K562 (cell line): ENCODE measurements around the gene PID1. TPM values are rescaled to one million over a fixed set of nuclear protein-coding genes. Genes with fewer than 3 reads are reported as not detected.

Experiments
- ATAC-seq: fragments of 200-7000 bp; cut with Tn5 transposase; 3 replicates; pipeline ENCODE4 v1.9.1; 2020; ENCODE audit warnings: moderate library complexity
- BruUV-seq: library from RNA; stranded (reverse); fragments of 400-500 nt; replicated peaks from 2 replicates; lab custom pipeline; 2021; lab: Mats Ljungman, UMichigan
- CTCF ChIA-PET: fragments of 300-600 bp; formaldehyde crosslinking; extraction: SDS; loops from one replicate; lab custom pipeline; 2021; ENCODE audit warnings: low intra/inter-chr PET ratio; lab: Yijun Ruan, JAX
- POLR2A ChIA-PET: fragments of 300-600, 350-650 bp; sonication (Branson Sonifier 250); formaldehyde crosslinking; extraction: SDS; loops from one replicate; lab custom pipeline; 2021; ENCODE audit warnings: antibody characterized with exemption, inconsistent platforms; lab: Yijun Ruan, JAX
- DNase-seq, 4 experiments: peaks; one replicate each; pipeline versions ENCODE4 v3.0.0 to v3.0.0-alpha.2; 2011 to 2018; ENCODE audit warnings: low spot score in 3 of 4, mixed read lengths in 3 of 4; ENCODE audit errors: extremely low read depth in 1 of 4
- FAIRE-seq: peaks from 2 replicates; lab custom pipeline; 2011; peaks lifted over from hg19 to GRCh38; lab: Jason Lieb, UNC
- H2AFZ ChIP-seq: 2 replicates; pipeline ENCODE4 v1.6.0; 2011; ENCODE audit warnings: low read depth, low read length, control low read depth, inconsistent platforms
- H3K27ac ChIP-seq: fragments of 200-600 bp; 3 replicates; pipeline ENCODE4 v1.8.0; 2011; ENCODE audit warnings: low read depth, mild to moderate bottlenecking, control low read depth, inconsistent platforms, low read length, moderate library complexity, mixed read lengths; ENCODE audit errors: extremely low read depth
- H3K27me3 ChIP-seq, 2 experiments: fragments of 300-600 bp in 1 of 2; 2 replicates in 1 of 2; 3 replicates in 1 of 2; pipeline versions ENCODE4 v1.6.0 to v1.8.0; 2011; ENCODE audit warnings: inconsistent platforms in 2 of 2, low read length in 2 of 2, mild to moderate bottlenecking in 1 of 2, mixed read lengths in 1 of 2, moderate library complexity in 1 of 2; ENCODE audit not compliant: control insufficient read depth in 2 of 2, insufficient read depth in 2 of 2
- H3K36me3 ChIP-seq: fragments of 300-600 bp; 3 replicates; pipeline ENCODE4 v1.8.0; 2011; ENCODE audit warnings: mild to moderate bottlenecking, low read length, inconsistent platforms; ENCODE audit not compliant: control insufficient read depth, insufficient read depth
- H3K4me1 ChIP-seq, 2 experiments: fragments of 200-600 bp in 1 of 2; replicated peaks in 1 of 2; 2 replicates in 1 of 2; 3 replicates in 1 of 2; pipeline versions ENCODE4 v1.5.1 to v1.8.0; 2011; ENCODE audit warnings: inconsistent platforms in 2 of 2, low read length in 2 of 2, mild to moderate bottlenecking in 1 of 2, mixed read lengths in 1 of 2, moderate library complexity in 1 of 2; ENCODE audit not compliant: control insufficient read depth in 2 of 2, insufficient read depth in 2 of 2
- H3K4me2 ChIP-seq: 2 replicates; pipeline ENCODE4 v1.6.1; 2011; ENCODE audit warnings: low read length, control low read depth, inconsistent platforms, mixed read lengths; ENCODE audit not compliant: insufficient read depth
- H3K4me3 ChIP-seq: fragments of 200-600 bp; sonication (generic), shearing (Covaris generic); 2 replicates; pipeline ENCODE4 v1.5.1; 2016; ENCODE audit warnings: control low read depth, inconsistent platforms
- H3K79me2 ChIP-seq: fragments of 200-600 bp; 3 replicates; pipeline ENCODE4 v1.8.0; 2011; ENCODE audit warnings: low read length, inconsistent platforms; ENCODE audit not compliant: control insufficient read depth, insufficient read depth
- H3K9ac ChIP-seq, 2 experiments: 2 replicates each; pipeline versions ENCODE4 v1.6.0 to v1.6.1; 2011; ENCODE audit warnings: low read depth in 2 of 2, low read length in 2 of 2, control low read depth in 1 of 2, inconsistent platforms in 1 of 2, mild to moderate bottlenecking in 1 of 2, mixed read lengths in 1 of 2; ENCODE audit not compliant: insufficient read depth in 1 of 2
- H3K9me1 ChIP-seq: one replicate; pipeline ENCODE4 v1.6.0; 2011; ENCODE audit warnings: inconsistent platforms, mild to moderate bottlenecking, low read length, moderate library complexity; ENCODE audit not compliant: control insufficient read depth, insufficient read depth
- H3K9me3 ChIP-seq: replicated peaks from 2 replicates; pipeline ENCODE4 v1.5.1; 2011; ENCODE audit warnings: low read depth, low read length, inconsistent platforms; ENCODE audit not compliant: control insufficient read depth, insufficient read depth
- H4K20me1 ChIP-seq: replicated peaks from 2 replicates; pipeline ENCODE4 v1.6.1; 2011; ENCODE audit warnings: low read length, inconsistent platforms, mixed read lengths; ENCODE audit not compliant: control insufficient read depth, insufficient read depth
- NCOA6 ChIP-seq: fragments of 450-650 bp; IDR thresholded peaks from 2 replicates; pipeline ENCODE4 v1.6.1; 2017; ENCODE audit warnings: mild to moderate bottlenecking
- NFIC ChIP-seq: fragments of 450-650 bp; IDR thresholded peaks from 2 replicates; pipeline ENCODE4 v1.6.1; 2017; ENCODE audit warnings: mild to moderate bottlenecking, inconsistent platforms
- PRMT5 ChIP-seq: sonication (generic); formaldehyde crosslinking; IDR thresholded peaks from 2 replicates; pipeline ENCODE4 v1.5.0; 2020; ENCODE audit warnings: missing genetic modification reagents
- TEAD2 ChIP-seq: fragments of 450-650 bp; IDR thresholded peaks from 2 replicates; pipeline ENCODE4 v1.6.1; 2016; ENCODE audit warnings: missing genetic modification characterization, control low read depth, missing compliant biosample characterization
- XRCC4 ChIP-seq: IDR thresholded peaks from one replicate; pipeline ENCODE4 v1.6.1; 2011; ENCODE audit not compliant: insufficient read depth, insufficient read length; ENCODE audit errors: extremely low read depth
- WGBS: fragments of 100-300 bp; shearing (Covaris generic); methylation state at CpG from one replicate; pipeline ENCODE4 v1.1.6; 2016; ENCODE audit warnings: low coverage, mixed read lengths; ENCODE audit not compliant: insufficient coverage; ENCODE audit errors: missing lambda C conversion rate; 5-methylcytosine and 5-hydroxymethylcytosine counted together
- in situ Hi-C: fragments of 300-500 bp; cut with MboI; formaldehyde crosslinking; loops from 4 replicates; pipeline ENCODE4 v1.15.0; 2018; ENCODE audit warnings: inconsistent platforms, mixed read lengths
- intact Hi-C: fragments of 100-400 bp; cut with micrococcal nuclease; formaldehyde crosslinking; loops from 2 replicates; pipeline ENCODE4 v1.14.2; 2022
- polyA plus RNA-seq, 8 experiments: library from polyadenylated mRNA; depleted of rRNA in 4 of 8; stranded (reverse) in 5 of 8; unstranded in 3 of 8; fragments of >200 nt; fragmentation: Nextera tagmentation in 2 of 8; fragmentation: Illumina TruSeq in 1 of 8; extraction: Ambion mirVana in 2 of 8; extraction: Trizol in 1 of 8; gene quantifications; 2 replicates each; pipeline versions ENCODE4 v1.2.1 to v1.2.3, GENCODE V29; 2011 to 2014; ENCODE audit warnings: inconsistent platforms in 1 of 8, missing spikeins in 1 of 8
- total RNA-seq, 7 experiments: library from RNA; depleted of rRNA in 6 of 7; stranded (reverse); fragments of >200 nt in 6 of 7; fragmentation: Illumina TruSeq in 2 of 7; extraction: Trizol in 2 of 7; gene quantifications; 2 replicates each; pipeline versions ENCODE4 v1.2.1 to v1.2.3, GENCODE V29; 2011 to 2021; ENCODE audit warnings: low replicate concordance in 1 of 7

PID1 gene
- total and polyA plus RNA-seq, 9 of the 15 experiments (the other 6 are each of a cell fraction or from before 2014, with no cell fraction given) = not detected

- no peaks in the 10 kb centered on the region for H3K4me1 ChIP-seq
- WGBS = 3% methylated on average over 7 of the region's 7 CpGs
- ATAC-seq = no peak
- no peaks in the 10 kb centered on the region for H4K20me1 ChIP-seq
- H3K79me2 ChIP-seq = no peaks in the 10 kb centered on the region
- H2AFZ ChIP-seq = no peak overlapping the region
- no peak for DNase-seq
- no TSS peak for BruUV-seq
- no peak overlapping the region for H3K27ac ChIP-seq
- TF ChIP-seq PRMT5 (CRISPR knock-in tag) (no peak), XRCC4 (no peak)
- TF ChIP-seq, all 486 proteins: peak for 0
- CTCF ChIA-PET = no interaction called here
- Histone ChIP-seq H3K9me1 (no peaks in the 10 kb centered on the region), H3K9me3 (no peaks in the 10 kb centered on the region), H3K9ac (no peak overlapping the region), H3K4me3 (no peak overlapping the region), H3K27me3 (no peaks in the 10 kb centered on the region), H3K36me3 (no peaks in the 10 kb centered on the region), H3K4me2 (no peak overlapping the region)
- in situ Hi-C loops (no loop called here), intact Hi-C loops (no loop called here)
- FAIRE-seq = no peak
- POLR2A ChIA-PET = no interaction called here
These were observed 69.6 kb downstream of the PID1 start for GRCh38 chr2:229201521-229201920.

GRCh38 chr2:229199267-229199666, 71.8 kb downstream of the PID1 start:
- Histone ChIP-seq H3K9ac (no peak overlapping the region), H3K9me1 (no peaks in the 10 kb centered on the region), H3K9me3 (no peaks in the 10 kb centered on the region), H3K36me3 (no peaks in the 10 kb centered on the region), H3K4me3 (no peak overlapping the region), H2AFZ (no peak overlapping the region), H3K27ac (no peak overlapping the region), H3K4me1 (no peaks in the 10 kb centered on the region), H3K4me2 (no peak overlapping the region), H3K27me3 (no peaks in the 10 kb centered on the region), H4K20me1 (no peaks in the 10 kb centered on the region), H3K79me2 (no peaks in the 10 kb centered on the region)
- intact Hi-C loops = no loop called here
- FAIRE-seq (no peak), ATAC-seq (no peak), DNase-seq (no peak)
- in situ Hi-C loops = no loop called here
- ChIA-PET POLR2A (no interaction called here), CTCF (no interaction called here)
- BruUV-seq = no TSS peak
- 0% methylated on average over 2 of the region's 2 CpGs for WGBS
- TF ChIP-seq NFIC (peak; percentile 63), TEAD2 (tag) (no peak), NCOA6 (no peak)
